Psoas muscle (tissue), 8 donors: ENCODE results near the gene HS3ST6. TPM values are rescaled to one million over a fixed set of nuclear protein-coding genes. Genes with fewer than 3 reads are reported as not detected.
A peak's percentile ranks its signal among the peaks of the same experiment; 100 is the strongest.
"Not testable (repeated sequence)": the region's sequence is repeated elsewhere in the genome, so short reads cannot be mapped to it uniquely, and the experiment has no call there.

ENCODE experiments used
- ATAC-seq, 4 donors: fragments of 200-7000 bp; cut with Tn5 transposase; one replicate each; pipeline ENCODE4 v1.9.1; 2020; ENCODE audit warnings: moderate library complexity in 3 of 4, mild to moderate bottlenecking in 2 of 4
- DNase-seq, 2 donors: peaks; one replicate each; pipeline ENCODE4 v3.0.0-alpha.2; 2020
- H3K27ac ChIP-seq: fragments of 200-600 bp; one replicate; pipeline ENCODE4 v1.8.0; 2022
- H3K27me3 ChIP-seq, 3 donors: fragments of 200-600 bp in 1 of 3; one replicate each; pipeline versions ENCODE4 v1.6.1 to v1.8.0; 2013 to 2022; ENCODE audit warnings: low read length in 2 of 3, mild to moderate bottlenecking in 2 of 3, moderate library complexity in 1 of 3; ENCODE audit not compliant: insufficient read depth in 3 of 3
- H3K36me3 ChIP-seq, 2 donors: fragments of 200-600 bp in 1 of 2; one replicate each; pipeline versions ENCODE4 v1.6.1 to v1.8.0; 2013 to 2022; ENCODE audit warnings: low read depth in 1 of 2, mild to moderate bottlenecking in 1 of 2, moderate library complexity in 1 of 2; ENCODE audit not compliant: insufficient read depth in 1 of 2
- H3K4me1 ChIP-seq: fragments of 200-600 bp; one replicate; pipeline ENCODE4 v1.8.0; 2022
- H3K4me3 ChIP-seq: fragments of 200-600 bp; one replicate; pipeline ENCODE4 v1.8.0; 2022; ENCODE audit warnings: mild to moderate bottlenecking
- H3K9me3 ChIP-seq: fragments of 200-600 bp; one replicate; pipeline ENCODE4 v1.8.0; 2022
- CTCF ChIP-seq: fragments of 200-600 bp; IDR thresholded peaks from one replicate; pipeline ENCODE4 v1.8.0; 2022; ENCODE audit warnings: antibody characterized with exemption
- WGBS, 3 donors: extraction: QIAGEN DNeasy Blood & Tissue Kit; methylation state at CpG; one replicate each; pipeline versions ENCODE4 v1.1.6 to v1.1.7; 2013; 5-methylcytosine and 5-hydroxymethylcytosine counted together
- intact Hi-C, 2 donors: fragments of 100-400 bp; cut with DNase I; formaldehyde crosslinking; loops; one replicate each; pipeline versions ENCODE4 v1.11.0 to v1.14.2; 2022
- polyA plus RNA-seq, 3 donors: library from polyadenylated mRNA; stranded (reverse); fragments of 200-250 nt; gene quantifications; one replicate each; pipeline ENCODE4 v1.2.3, GENCODE V29; 2013
- total RNA-seq, 4 donors: library from RNA; stranded (reverse); fragmentation: NEBNext Ultra II Directional in 2 of 4; extraction: Animal tissue kit (Norgen Biotek cat#: 25700) in 2 of 4; gene quantifications; one replicate each; pipeline versions ENCODE4 v1.2.1 to v1.2.4, GENCODE V29; 2021 to 2023
- donor health status: healthy with polysubstance abuse.
- donor health status: DM: no; HTN: no; CAD: no; lungs with moderate emphysema.
- donor health status: Bipolar disorder and iron deficiency.
- donor health status: healthy.
- donor health status: DM: yes; HTN: yes; CAD: no.
- donor health status: DM: no; HTN: no; CAD: no.
- donor health status: DM: no; HTN: no; CAD: no.
- donor health status: DM: yes; HTN: yes; CAD: no.

The HS3ST6 gene
- total and polyA plus RNA-seq, 7 donors = not detected

- DNase-seq (no peak), ATAC-seq (no peak)
- intact Hi-C loops = no loop called here
- H3K36me3 ChIP-seq = no peaks in the 10 kb centered on the region
- H3K27me3 ChIP-seq = peaks cover 0 to 66% (median 8%) of the 10 kb centered on the region in 3 donors
- no peak for TF ChIP-seq CTCF
- no peak overlapping the region for H3K27ac ChIP-seq
- 61 to 75% (median 69%) methylated on average over 5 of the region's 5 CpGs for WGBS, 3 donors
- H3K9me3 ChIP-seq = no peaks in the 10 kb centered on the region
- no peaks in the 10 kb centered on the region for H3K4me1 ChIP-seq
- H3K4me3 ChIP-seq = no peak overlapping the region
Observed at GRCh38 chr16:1878256-1878655, 40.0 kb downstream of the HS3ST6 start.

GRCh38 chr16:1877804-1878203 is 40.4 kb downstream of the HS3ST6 start:
- Histone ChIP-seq H3K36me3 (no peaks in the 10 kb centered on the region), H3K27me3 (peaks cover 0 to 66% (median 8%) of the 10 kb centered on the region in 3 donors), H3K4me1 (no peaks in the 10 kb centered on the region), H3K4me3 (no peak overlapping the region), H3K9me3 (no peaks in the 10 kb centered on the region), H3K27ac (no peak overlapping the region)
- DNase-seq (no peak), ATAC-seq (no peak)
- 47 to 54% (median 52%) methylated on average over 11 of the region's 11 CpGs for WGBS, 3 donors
- no peak for TF ChIP-seq CTCF
- intact Hi-C loops = no loop called here

GRCh38 chr16:1877089-1877488 is 41.1 kb downstream of the HS3ST6 start:
- intact Hi-C loops = no loop called here
- Histone ChIP-seq H3K9me3 (no peaks in the 10 kb centered on the region), H3K27ac (no peak overlapping the region), H3K4me1 (no peaks in the 10 kb centered on the region), H3K36me3 (no peaks in the 10 kb centered on the region), H3K4me3 (no peak overlapping the region), H3K27me3 (peaks cover 0 to 66% (median 10%) of the 10 kb centered on the region in 3 donors)
- WGBS, 3 donors = 39 to 49% (median 45%) methylated on average over 6 of the region's 6 CpGs
- no peak for TF ChIP-seq CTCF
- no peak for ATAC-seq
- no peak for DNase-seq

GRCh38 chr16:1876468-1876867 is 41.7 kb downstream of the HS3ST6 start:
- no peaks in the 10 kb centered on the region for H3K9me3 ChIP-seq
- peaks cover 0 to 71% (median 15%) of the 10 kb centered on the region in 3 donors for H3K27me3 ChIP-seq
- no peaks in the 10 kb centered on the region for H3K4me1 ChIP-seq
- TF ChIP-seq CTCF = no peak
- ATAC-seq (no peak), DNase-seq (peak in 1 of 2 donors; percentile 16)
- intact Hi-C loops = no loop called here
- H3K36me3 ChIP-seq = no peaks in the 10 kb centered on the region
- H3K27ac ChIP-seq = no peak overlapping the region
- H3K4me3 ChIP-seq = no peak overlapping the region
- 63 to 70% (median 69%) methylated on average over 7 of the region's 7 CpGs for WGBS, 3 donors

- intact Hi-C loops, H3K36me3 ChIP-seq, H3K4me3 ChIP-seq, ATAC-seq, H3K4me1 ChIP-seq, DNase-seq, H3K27ac ChIP-seq, H3K9me3 ChIP-seq: not testable (repeated sequence)
- 86 to 88% (median 86%) methylated on average over 13 of the region's 13 CpGs for WGBS, 3 donors
- H3K27me3 ChIP-seq = peaks cover 0 to 68% (median 15%) of the 10 kb centered on the region in 3 donors
Observed at GRCh38 chr16:1876066-1876465, 42.1 kb downstream of the HS3ST6 start.
